GM21528 (cell line): ENCODE results near the gene MYL4.
A peak's percentile ranks its signal among the peaks of the same experiment; 100 is the strongest.
"Not testable (repeated sequence)": the region's sequence is repeated elsewhere in the genome, so short reads cannot be mapped to it uniquely, and the experiment has no call there.

Source experiments
- ATAC-seq: cut with Tn5 transposase; IDR thresholded peaks from one replicate; pipeline ENCODE4 v1.9.1; 2021; ENCODE audit warnings: mild to moderate bottlenecking, moderate library complexity; ENCODE audit not compliant: unreplicated experiment, low FRiP score

Gene MYL4

DNA sequence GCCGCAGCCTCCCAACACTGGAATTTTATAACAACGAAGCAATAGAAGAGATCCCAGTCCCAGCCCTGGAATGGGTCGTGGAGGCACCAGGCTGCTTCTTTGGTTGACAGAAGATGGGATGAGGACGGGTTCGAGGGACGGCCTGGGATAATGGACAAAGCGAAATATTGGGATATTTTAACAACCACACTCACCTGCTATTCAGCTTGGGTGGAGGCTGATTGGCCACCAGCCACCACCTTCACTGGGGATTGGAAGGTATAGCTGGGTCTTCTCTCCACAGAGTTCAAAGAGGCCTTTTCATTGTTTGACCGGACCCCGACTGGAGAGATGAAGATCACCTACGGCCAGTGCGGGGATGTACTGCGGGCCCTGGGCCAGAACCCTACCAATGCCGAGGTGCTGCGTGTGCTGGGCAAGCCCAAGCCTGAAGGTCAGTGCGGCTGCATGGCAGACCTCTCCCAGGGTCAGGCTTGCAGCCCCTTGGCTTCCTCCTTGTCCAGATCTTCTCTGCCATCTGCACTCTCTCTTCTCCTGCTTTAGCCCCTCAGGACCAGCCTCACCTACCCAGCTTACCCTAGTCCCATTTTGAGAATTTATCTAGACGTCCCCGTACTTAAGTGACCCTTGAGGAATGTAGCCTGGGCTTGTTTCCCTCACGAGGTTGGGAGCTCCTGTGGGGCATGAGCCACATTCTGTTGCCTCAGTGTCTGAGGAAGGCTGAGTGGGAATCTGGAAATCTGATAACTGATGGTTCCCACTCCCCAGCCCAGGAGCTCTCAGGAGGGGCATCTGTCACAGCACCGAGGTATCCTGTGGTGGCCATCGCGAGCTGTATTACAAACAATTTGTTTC is 10.7 kb downstream of the MYL4 start:
- no peak for ATAC-seq

DNA sequence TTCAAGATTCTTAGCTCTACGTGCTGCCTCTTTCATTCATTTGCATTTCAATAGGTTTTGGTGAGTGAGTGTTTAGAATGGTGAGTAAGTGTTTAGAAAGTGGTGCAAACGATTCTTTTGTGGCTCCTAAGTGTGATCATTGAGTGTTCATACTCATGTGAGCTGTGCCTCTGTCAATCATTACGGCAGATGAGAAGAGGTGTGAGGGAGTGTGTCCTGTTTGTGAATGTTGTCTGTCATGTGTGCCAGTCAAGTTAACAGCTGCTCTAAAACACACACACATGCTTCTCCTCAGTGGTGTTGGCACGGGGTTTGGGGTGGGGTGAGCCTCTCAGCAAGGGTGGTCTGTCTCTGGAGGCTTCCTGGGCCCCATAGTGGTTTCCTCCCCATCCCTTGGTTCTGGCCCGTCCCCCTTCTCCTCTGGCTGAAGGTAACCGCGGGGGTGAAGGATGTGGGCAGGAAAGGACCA is 11.4 kb downstream of the MYL4 start:
- ATAC-seq: no peak

DNA sequence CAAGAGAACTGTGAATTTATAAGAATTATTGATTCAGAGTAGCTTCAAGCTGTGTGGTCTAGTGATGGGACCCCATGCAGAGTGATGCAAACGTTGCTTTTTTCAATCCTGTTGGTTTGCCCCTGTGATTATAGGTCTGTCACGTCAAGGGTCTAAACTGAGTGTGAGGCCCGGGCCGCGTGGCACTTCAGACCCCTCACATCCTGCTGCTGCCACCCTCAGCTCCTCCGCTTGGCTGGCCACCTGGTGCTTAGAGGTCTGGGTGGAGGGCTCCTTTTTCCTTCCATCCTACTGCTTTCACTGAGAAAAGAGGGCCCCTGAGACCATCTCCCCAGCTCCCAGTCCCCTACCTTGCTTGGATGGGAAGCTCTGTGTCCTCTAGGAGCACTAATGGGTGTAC is 12.0 kb downstream of the MYL4 start:
- ATAC-seq: no peak

DNA sequence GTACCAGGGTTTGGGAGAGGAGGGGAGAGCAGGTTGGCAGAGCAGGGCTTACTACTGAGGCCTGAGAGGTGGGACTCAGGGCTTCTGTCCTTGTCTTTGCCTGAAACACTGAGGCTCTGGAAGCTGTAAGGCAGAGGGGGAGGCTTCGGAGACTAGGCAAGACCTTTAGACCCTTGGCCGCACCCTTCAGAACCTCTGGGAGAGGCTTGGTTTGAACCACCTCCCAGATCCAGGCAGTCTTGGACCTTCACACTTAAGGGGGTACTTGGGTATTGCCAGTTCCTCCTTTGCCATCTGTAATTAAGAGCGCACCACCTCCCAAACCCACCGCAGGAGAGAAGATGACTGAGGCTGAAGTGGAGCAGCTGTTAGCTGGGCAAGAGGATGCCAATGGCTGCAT is 12.9 kb downstream of the MYL4 start:
- no peak for ATAC-seq

DNA sequence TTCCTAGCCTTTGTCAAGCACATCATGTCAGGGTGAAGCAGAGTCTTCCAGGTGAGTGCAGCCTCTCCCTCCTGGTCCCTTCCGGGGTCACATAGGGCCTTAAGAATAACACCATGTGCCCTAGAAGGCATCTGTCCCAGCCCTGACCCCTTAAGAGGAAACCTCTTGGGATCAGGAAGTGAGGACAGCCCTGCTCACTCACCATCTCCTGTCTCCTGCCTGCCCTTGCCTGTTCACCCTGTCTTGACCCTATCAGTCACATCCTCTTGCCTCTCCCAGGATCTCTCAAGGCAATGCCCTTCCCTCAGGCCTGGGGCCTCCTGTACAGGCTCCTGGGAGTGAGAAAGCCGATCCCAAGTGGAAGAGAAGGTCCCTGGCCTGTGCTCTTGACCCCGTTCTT is 13.9 kb downstream of the MYL4 start:
- no peak for ATAC-seq

DNA sequence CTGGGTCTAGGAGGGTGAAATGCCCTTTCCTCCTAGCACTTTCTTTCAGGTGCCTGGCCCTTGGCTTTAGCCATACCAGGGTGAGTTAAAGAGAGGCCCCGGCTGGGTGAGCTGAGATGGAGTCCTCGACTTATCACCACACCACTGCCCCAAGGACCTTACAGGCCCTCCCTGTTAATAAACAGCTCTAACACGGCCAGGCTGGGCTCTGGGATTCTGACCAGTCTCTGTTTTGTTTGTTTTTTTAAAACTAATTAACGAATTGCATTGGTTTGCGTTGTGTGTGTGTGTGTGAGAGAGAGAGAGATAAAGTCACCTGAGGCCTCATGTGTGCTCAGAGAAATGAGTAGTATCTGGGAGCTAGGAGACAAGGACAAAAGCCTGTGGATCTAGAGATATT is 14.3 kb downstream of the MYL4 start:
- no peak for ATAC-seq

DNA sequence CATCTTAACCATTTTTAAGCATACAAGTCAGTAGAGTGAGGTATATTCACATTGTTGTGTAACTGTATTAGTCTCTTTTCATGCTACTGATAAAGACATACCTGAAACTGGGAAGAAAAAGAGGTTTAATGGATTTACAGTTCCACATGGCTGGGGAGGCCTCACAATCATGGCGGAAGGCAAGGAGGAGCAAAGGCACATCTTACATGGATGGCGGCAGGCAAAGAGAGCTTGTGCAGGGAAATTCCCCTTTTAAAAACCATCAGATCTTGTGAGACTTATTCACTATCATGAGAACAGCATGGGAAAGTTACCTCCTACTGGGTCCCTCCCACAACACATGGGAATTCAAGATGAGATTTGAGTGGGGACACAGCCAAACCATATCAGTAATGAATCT is 14.9 kb downstream of the MYL4 start:
- not testable (repeated sequence) for ATAC-seq

DNA sequence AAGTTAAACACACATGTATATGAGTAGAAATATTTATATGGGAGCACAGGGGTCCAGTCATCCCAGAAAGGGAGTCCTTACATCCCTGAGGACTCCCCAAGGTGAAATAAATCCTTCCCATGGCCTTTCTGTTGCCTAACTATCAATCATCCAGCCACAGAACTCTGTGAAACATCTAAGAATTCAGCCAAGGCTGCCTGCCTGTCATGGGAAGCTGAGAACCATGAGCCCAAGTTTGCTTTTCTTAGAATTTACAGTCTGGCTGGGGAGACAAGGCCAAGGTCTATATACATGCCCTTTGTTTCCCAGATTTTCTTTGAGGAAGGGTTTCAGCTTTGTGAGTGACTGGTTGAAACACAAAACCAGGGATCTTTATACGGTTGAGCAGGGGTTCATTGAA is 15.8 kb downstream of the MYL4 start:
- no peak for ATAC-seq

DNA sequence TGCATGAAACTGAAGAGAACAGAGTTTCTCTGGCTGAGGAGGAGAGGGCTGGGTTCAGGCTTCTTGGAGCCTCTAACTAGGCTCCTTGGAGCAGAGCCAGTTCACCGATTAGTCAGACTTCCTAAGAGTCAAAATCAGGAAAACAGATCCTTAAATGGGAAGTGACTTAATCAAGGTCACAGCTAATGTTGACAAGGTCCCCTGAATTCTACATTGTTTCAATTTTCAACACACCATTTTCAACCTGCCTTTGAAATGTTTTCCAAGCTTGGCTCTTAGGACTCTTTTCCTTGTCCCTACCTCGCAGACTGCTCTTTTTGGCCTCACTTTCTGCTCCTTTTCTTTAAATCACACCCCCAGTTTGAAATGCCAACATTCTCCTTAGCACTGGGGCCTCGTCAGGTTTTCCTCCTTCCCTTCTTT is 16.3 kb downstream of the MYL4 start:
- no peak for ATAC-seq

DNA sequence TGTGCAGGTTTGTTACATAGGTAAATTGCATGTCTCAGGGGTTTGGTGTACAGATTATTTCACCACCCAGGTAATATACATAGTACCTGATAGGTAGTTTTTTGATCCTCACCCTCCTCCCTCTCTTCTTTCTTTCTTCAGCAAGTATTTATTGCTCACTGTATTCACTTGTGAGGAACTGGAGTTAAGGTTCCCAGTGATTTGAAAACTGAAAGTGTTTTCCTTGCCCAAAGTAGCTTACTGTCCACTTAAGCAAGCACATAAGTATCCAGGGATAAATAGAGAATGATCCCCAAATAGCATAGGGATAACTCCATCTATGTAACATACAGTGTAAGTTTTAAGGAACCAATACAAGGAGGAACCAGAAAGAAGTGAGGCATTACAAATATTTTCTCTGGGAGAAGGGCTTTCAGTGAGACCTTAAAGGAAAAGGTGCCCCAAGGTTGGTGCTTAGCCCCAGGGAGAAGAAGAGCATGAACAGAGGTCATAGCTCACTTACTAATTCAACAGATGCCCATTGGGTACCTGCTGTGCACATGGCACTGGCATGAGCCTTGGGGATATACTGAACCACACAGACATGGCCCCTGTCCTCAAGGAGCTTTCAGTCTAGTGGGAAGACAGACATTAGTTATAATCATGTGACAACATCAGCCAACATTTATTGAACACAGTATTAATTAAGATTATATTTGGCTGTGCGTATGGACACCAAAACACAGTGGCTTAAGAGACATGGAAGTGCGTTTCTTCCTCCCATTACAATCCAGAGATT is 17.0 kb downstream of the MYL4 start:
- no peak for ATAC-seq

DNA sequence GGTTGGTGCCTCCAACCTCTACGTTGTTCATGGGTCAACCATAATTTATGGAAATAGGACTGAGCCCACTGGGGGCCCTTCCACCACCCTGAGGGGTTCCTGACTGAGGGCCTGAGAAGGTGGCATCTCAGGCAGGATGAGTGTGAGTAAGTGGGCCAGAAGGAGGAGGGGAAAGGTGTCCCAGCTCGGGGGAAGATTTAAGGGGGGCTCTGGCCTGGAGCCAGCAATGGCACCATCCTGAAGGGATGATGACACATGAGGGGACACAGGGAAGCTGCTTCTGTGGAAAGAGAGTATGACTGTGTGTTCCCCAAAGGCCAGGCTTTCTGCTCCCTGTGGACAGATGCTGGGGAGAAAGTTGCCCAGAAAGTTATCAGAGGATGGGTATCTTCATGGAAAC is 18.7 kb downstream of the MYL4 start:
- ATAC-seq: no peak

DNA sequence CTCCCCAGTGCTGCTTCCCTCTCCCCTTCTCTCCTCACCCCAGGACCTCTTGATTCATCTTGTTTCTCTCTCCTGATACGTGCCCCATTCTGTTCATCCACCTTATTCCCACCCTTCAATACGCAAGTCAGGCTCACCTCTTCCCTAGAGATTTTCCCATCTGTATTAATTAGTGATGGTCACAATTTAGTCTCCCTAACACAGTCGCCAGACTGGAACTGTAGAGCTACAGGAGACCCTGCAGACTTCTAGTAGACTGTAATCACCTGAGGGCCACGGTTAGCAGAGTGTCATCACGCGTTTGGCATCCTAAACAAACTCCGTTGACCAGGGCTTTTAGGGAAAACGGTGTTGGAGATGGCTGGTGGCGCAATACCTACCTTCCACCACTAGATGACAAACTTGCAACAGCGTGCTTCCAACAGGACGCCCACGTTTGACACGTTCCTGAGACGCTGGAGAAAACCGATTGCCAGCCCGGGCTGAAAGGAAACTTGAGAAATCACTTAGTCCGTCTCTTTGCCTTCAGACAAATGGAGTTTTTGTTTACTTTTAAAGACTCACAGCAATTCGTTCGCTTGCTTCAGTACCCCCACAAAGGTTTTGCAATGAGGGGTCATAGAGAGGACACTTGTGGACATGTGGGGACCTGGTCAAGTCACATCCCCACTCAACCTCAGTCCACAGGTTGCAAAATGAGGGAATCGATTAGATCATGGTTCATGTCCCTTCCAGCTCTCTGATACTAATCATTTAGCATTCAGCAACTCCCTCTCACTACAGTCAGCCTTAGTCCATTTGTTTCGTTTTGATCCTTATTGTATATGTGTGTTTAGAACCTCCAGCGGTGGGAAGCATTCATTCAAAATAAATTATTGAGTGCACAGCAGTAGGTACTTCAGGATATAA is 20.6 kb downstream of the MYL4 start:
- ATAC-seq: peak; percentile 73

DNA sequence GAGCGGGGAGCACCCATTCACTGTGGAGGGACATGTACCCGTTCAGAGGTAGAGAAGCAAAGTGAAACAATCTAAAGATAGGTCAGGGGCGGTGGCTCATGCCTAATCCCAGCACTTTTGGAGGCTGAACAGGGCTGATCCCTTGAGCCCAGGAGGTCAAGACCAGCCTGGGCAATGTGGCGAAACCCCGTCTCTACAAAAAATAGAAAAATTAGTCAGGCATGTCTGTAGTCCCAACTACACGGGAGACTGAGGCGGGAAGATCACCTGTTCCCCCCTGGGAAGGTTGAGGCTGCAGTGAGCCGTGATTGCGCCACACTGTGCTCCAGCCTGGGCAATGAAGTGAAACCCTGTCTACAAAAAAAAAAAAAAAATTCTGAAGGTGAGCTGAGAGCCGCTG is 21.7 kb downstream of the MYL4 start:
- no peak for ATAC-seq

DNA sequence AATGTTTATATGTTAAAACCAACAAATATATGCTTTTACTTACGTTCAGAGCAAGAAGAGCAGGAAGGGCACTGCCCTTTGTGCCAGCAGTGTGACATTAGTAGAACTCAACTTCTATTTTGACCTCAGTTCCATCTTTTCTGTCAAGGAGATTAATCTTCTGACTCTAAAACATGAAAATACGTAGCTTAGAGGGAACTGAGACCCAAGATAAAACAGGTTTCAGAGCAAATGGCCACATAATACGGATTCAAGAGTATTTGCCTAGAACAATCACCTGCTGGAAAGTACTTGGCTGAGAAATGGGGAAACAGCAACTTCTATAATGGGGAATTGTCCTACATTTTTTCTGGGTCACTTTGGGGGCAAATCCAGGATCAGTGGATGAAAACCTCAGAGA is 22.2 kb downstream of the MYL4 start:
- no peak for ATAC-seq

DNA sequence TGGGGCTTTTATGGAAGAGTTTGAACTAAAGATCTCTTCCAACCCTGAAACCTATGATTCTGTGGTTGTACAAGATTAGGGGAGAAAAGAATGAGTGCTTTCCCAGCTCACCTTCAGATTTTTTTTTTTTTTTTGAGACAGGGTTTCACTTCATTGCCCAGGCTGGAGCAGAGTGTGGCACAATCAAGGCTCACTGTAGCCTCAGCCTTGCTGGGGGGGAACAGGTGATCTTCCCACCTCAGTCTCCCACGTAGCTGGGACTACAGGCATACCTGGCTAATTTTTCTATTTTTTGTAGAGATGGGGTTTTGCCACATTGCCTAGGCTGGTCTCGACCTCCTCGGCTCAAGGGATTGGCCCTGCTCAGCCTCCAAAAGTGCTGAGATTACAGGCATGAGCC is 22.7 kb downstream of the MYL4 start:
- ATAC-seq: no peak

DNA sequence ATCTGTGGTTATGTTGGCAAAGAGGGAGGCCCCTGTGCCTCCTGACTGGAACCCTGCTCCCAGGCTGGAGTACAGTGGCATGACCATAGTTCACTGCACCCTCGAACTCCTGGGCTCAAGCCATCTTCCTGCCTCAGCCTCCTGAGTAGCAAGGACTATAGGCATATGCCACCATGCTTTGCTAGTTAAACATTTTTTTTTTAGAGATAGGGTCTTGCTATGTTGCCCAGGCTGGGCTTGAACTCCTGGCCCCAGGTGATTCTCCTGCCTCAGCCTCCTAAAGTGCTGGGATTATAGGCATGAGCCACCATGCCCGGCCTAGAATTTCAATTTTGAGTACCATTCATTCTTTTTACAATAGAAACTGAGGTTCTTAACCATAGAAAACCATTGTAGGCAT is 23.3 kb downstream of the MYL4 start:
- no peak for ATAC-seq

DNA sequence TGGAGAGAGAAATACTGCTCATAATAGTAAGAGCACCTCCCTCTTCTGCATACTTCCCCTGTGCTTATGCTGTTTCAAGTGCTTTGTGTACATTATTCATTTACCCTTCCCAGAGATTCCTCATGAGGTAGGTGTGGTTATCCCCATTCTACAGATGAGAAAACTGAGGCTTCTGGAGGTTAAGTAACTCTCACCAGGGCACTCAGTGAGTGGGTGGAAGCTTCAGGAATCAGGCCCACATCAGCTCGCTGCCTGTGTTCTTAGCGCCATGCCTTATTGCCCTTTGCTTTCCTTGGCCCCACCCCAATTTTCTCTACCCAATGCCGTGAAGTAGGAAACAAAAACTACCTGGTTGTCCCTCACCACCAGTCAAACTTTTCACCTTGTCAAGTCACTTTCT is 26.4 kb downstream of the MYL4 start:
- no peak for ATAC-seq

DNA sequence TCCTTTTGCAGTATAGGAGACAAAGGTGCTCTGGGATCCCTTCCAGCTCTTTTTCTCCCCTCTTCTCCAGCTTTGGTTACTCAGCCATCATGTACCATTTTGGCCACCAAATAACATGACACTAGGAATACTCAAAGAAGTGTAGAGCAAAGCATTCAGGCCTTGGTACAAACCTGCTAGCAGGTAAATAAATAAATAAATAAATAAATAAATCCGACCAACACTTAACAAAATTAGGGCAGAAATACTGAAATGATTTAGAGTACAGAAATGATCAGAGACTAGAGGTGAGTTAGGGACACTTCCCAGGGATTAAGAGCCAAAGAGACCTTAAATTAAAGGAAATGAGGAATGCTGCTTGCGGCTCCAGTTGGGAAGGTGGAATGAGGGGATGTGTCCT is 26.8 kb downstream of the MYL4 start:
- ATAC-seq: no peak

DNA sequence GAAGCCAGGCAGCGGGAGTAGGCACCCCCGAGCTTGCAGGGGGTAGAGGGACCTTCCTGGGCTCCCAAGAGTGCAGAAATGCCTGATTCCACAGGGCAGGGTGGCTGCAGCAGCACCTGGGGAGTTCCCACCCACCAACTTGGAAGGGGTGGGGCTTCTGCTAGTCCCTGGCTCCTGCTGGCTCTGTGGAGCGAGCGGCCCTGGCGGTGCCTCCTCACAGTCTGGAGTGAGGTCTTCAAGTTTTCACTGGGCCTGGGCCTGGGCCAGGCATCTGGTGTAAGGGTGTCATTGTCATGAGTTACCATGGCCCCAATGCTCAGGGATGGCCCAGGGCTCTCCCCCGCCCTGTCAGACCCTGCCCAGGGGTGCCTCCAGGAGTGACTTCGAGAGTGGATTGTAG is 28.7 kb downstream of the MYL4 start:
- no peak for ATAC-seq

DNA sequence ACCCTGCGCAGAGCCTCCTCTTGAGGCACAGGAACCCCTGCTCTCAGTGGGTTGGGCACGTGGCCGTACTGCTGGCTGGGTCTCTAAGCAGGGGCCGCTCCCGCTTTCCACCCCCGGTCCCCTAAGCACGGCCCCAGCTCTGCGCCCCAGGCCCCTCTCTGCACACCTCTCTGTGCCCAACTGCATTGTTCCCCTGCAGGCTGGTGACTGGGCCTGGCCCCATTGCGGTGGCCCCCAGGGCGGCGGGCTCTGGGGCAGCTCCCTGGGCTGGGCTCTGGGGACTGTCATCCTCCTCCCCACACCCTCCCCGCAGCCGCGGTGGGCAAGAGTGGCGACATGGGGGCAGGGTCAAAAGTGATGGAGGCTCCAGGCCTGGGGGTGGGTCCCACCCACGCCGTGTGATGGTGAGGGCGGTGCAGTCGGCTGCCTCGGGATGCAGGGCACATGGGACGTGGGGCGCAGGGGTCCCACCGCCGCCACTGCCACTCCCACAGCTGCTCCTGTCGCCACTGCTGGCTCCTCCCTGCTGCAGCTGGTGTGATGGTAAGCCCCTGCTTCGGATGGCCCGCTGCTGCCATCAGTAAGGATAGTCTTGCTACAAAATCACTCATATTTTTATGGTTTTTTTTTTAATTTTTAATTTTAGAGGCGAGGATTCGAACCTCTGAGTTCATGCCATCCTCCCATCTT is 29.3 kb downstream of the MYL4 start:
- no peak for ATAC-seq
